Measurements from ENCODE around the gene ORAI3.

DNA sequence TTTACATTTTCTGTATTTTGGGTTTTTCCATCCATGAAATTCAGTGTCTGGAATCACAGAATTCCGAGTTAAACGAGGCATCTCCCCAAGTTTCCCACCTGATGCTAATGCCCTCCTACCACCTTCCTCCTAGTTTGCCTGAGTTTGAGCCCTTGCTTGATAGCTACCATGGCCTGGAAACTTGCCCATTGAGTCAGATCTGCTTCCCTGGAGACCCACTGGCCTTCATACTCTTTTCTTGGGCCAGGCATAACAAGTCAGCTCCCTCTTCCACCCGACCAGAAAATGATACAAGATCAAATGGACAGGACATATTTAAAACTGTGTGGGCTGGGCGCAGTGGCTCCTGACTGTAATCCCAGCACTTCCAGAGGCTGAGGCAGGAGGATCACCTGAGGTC lies 18.9 kb downstream of the ORAI3 start:
- TF ChIP-seq, protein P1, sequence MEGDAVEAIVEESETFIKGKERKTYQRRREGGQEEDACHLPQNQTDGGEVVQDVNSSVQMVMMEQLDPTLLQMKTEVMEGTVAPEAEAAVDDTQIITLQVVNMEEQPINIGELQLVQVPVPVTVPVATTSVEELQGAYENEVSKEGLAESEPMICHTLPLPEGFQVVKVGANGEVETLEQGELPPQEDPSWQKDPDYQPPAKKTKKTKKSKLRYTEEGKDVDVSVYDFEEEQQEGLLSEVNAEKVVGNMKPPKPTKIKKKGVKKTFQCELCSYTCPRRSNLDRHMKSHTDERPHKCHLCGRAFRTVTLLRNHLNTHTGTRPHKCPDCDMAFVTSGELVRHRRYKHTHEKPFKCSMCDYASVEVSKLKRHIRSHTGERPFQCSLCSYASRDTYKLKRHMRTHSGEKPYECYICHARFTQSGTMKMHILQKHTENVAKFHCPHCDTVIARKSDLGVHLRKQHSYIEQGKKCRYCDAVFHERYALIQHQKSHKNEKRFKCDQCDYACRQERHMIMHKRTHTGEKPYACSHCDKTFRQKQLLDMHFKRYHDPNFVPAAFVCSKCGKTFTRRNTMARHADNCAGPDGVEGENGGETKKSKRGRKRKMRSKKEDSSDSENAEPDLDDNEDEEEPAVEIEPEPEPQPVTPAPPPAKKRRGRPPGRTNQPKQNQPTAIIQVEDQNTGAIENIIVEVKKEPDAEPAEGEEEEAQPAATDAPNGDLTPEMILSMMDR (IDR thresholded peaks at IDR 0.05) = no peak
- TF ChIP-seq POLR2A (IDR thresholded peaks at IDR 0.05) = no peak

Data from testis (tissue), 2 donors.